Measurements from ENCODE around the gene GNB1L. TPM values are rescaled to one million over a fixed set of nuclear protein-coding genes. Genes with fewer than 3 reads are reported as not detected.

The GNB1L gene
- total RNA-seq, 4 donors from 2014 or later: 1.8 to 5.1 (median 4.5) TPM

GRCh38 chr22:19787849-19788141 is 66.9 kb downstream of the GNB1L start:
- H3K36me3 ChIP-seq: no peaks in the 10 kb centered on the region
- 92% methylated on average over 9 of the region's 9 CpGs for WGBS, 2 donors

GRCh38 chr22:19786959-19787848 is 67.5 kb downstream of the GNB1L start:
- intact Hi-C loops (cut with DNase I): no loop called here
- Histone ChIP-seq H3K27ac (no peak overlapping the region), H3K27me3 (no peaks in the 10 kb centered on the region), H3K4me1 (peaks cover 6 to 11% of the 10 kb centered on the region in 2 donors), H3K36me3 (no peaks in the 10 kb centered on the region), H3K9me3 (no peaks in the 10 kb centered on the region), H3K4me3 (replicated peaks in 1 of 3) (no peak overlapping the region)
- WGBS, 2 donors: 96% methylated on average over 17 to 27 of the region's 28 CpGs
- DNase-seq: no peak
- TF ChIP-seq POLR2A (IDR thresholded peaks at IDR 0.05) (no peak), CTCF (IDR thresholded peaks at IDR 0.05) (no peak)

More at GRCh38 chr22:19787849-19788141, 66.9 kb downstream of the GNB1L start:
- DNase-seq: no peak
- Histone ChIP-seq H3K4me1 (peaks cover 6 to 11% of the 10 kb centered on the region in 2 donors), H3K27ac (no peak overlapping the region), H3K9me3 (no peaks in the 10 kb centered on the region), H3K4me3 (replicated peaks in 1 of 3) (no peak overlapping the region), H3K27me3 (no peaks in the 10 kb centered on the region)
- intact Hi-C loops (cut with DNase I): no loop called here
- TF ChIP-seq CTCF (IDR thresholded peaks at IDR 0.05): no peak
- no peak for TF ChIP-seq POLR2A (IDR thresholded peaks at IDR 0.05)

GRCh38 chr22:19786264-19786585 is 68.4 kb downstream of the GNB1L start:
- TF ChIP-seq CTCF (IDR thresholded peaks at IDR 0.05): no peak
- no peak for TF ChIP-seq POLR2A (IDR thresholded peaks at IDR 0.05)
- H3K27me3 ChIP-seq: no peaks in the 10 kb centered on the region
- intact Hi-C loops (cut with DNase I): no loop called here
- no peak for DNase-seq
- 86 to 95% methylated on average over 3 to 6 of the region's 6 CpGs for WGBS, 2 donors
- peaks cover 6 to 11% of the 10 kb centered on the region in 2 donors for H3K4me1 ChIP-seq
- H3K36me3 ChIP-seq: no peaks in the 10 kb centered on the region
- H3K9me3 ChIP-seq: no peaks in the 10 kb centered on the region
- no peak overlapping the region for H3K4me3 ChIP-seq (replicated peaks in 1 of 3)
- H3K27ac ChIP-seq: no peak overlapping the region

GRCh38 chr22:19785461-19786263 is 69.0 kb downstream of the GNB1L start:
- no peaks in the 10 kb centered on the region for H3K9me3 ChIP-seq
- TF ChIP-seq POLR2A (IDR thresholded peaks at IDR 0.05) (no peak), CTCF (IDR thresholded peaks at IDR 0.05) (no peak)
- no peak overlapping the region for H3K4me3 ChIP-seq (replicated peaks in 1 of 3)
- intact Hi-C loops (cut with DNase I): no loop called here
- WGBS, 2 donors: 88 to 91% methylated on average over 16 to 17 of the region's 22 CpGs
- no peaks in the 10 kb centered on the region for H3K27me3 ChIP-seq
- peaks cover 6 to 11% of the 10 kb centered on the region in 2 donors for H3K4me1 ChIP-seq
- DNase-seq: no peak
- H3K27ac ChIP-seq: no peak overlapping the region
- no peaks in the 10 kb centered on the region for H3K36me3 ChIP-seq
